ENCODE measurements around the gene ABHD12.

The ABHD12 gene

GRCh38 chr20:25253606-25254275, 136.9 kb downstream of the ABHD12 start:
- no peak for DNase-seq

- no peak for DNase-seq
Measured at GRCh38 chr20:25252686-25253421, 137.8 kb downstream of the ABHD12 start.

- no peak for DNase-seq
Measured at GRCh38 chr20:25252230-25252651, 138.4 kb downstream of the ABHD12 start.

- DNase-seq, result no peak
Measured at GRCh38 chr20:25251558-25251957, 139.1 kb downstream of the ABHD12 start.

GRCh38 chr20:25251019-25251418, 139.6 kb downstream of the ABHD12 start:
- DNase-seq, result no peak

GRCh38 chr20:25250508-25250907, 140.1 kb downstream of the ABHD12 start:
- DNase-seq, result no peak

Measured in right hindlimb (tissue), 1 donor.